ENCODE measurements around the gene SARDH.

DNA sequence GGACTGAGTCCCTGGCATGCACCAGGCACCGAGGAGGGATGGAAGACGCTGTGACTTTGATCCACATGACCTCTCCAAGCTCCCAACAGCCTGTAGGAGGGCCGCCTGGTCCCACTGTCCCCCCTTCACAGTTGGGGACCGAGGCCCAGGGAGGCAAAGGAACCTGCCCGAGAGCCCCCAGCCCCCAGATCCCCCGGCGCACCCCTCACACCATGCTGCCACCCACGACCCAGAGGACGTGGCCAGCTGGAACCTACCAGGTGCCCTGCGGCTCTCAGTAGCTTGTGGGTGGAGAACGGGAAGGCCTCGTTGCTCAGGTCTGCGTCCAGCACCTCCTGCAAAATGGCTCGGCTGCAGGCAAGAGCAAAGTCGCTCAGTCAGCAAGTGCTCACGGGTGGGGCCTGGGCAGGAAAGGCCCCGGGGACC lies 53.2 kb downstream of the SARDH start:
- TF ChIP-seq HDGF (IDR thresholded peaks at IDR 0.05; ENCODE audit: borderline replicate concordance) (no peak), TARDBP (IDR thresholded peaks at IDR 0.05) (no peak), SUZ12 (IDR thresholded peaks at IDR 0.05) (no peak), SP1 (IDR thresholded peaks at IDR 0.05) (no peak), LEF1 (IDR thresholded peaks at IDR 0.05; ENCODE audit: borderline replicate concordance) (no peak), FOXA1 (IDR thresholded peaks at IDR 0.05) (no peak), BHLHE40 (IDR thresholded peaks at IDR 0.05; ENCODE audit: borderline replicate concordance) (no peak), ELF4 (IDR thresholded peaks at IDR 0.05) (no peak), ARNT (IDR thresholded peaks at IDR 0.05) (no peak), CTBP1 (IDR thresholded peaks at IDR 0.05; ENCODE audit: borderline replicate concordance) (no peak), L3MBTL2 (conservative IDR thresholded peaks at IDR 0.05) (no peak), FOXK2 (IDR thresholded peaks at IDR 0.05) (no peak), NFRKB (IDR thresholded peaks at IDR 0.05) (no peak)
- TF ChIP-seq, protein P1, sequence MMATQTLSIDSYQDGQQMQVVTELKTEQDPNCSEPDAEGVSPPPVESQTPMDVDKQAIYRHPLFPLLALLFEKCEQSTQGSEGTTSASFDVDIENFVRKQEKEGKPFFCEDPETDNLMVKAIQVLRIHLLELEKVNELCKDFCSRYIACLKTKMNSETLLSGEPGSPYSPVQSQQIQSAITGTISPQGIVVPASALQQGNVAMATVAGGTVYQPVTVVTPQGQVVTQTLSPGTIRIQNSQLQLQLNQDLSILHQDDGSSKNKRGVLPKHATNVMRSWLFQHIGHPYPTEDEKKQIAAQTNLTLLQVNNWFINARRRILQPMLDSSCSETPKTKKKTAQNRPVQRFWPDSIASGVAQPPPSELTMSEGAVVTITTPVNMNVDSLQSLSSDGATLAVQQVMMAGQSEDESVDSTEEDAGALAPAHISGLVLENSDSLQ (IDR thresholded peaks at IDR 0.05) = no peak

All from HEK293T (cell line).